Muscle of back (tissue), 11 donors: ENCODE data around the gene HOTAIR. TPM values are rescaled to one million over a fixed set of nuclear protein-coding genes. Genes with fewer than 3 reads are reported as not detected.

Source experiments
- DNase-seq, 3 donors: peaks; one replicate each; pipeline versions ENCODE4 v3.0.0 to v3.0.0-alpha.2; 2013
- polyA plus RNA-seq, 10 donors: library from polyadenylated mRNA; unstranded; fragments of 120-200 nt; gene quantifications; one replicate each; pipeline ENCODE4 v1.2.1, GENCODE V29; 2013; ENCODE audit not compliant: insufficient read length in 10 of 10

The HOTAIR gene
- polyA plus RNA-seq, 10 donors, result 0.05 to 7.9 (median 0.68) TPM; not detected in 4

DNA sequence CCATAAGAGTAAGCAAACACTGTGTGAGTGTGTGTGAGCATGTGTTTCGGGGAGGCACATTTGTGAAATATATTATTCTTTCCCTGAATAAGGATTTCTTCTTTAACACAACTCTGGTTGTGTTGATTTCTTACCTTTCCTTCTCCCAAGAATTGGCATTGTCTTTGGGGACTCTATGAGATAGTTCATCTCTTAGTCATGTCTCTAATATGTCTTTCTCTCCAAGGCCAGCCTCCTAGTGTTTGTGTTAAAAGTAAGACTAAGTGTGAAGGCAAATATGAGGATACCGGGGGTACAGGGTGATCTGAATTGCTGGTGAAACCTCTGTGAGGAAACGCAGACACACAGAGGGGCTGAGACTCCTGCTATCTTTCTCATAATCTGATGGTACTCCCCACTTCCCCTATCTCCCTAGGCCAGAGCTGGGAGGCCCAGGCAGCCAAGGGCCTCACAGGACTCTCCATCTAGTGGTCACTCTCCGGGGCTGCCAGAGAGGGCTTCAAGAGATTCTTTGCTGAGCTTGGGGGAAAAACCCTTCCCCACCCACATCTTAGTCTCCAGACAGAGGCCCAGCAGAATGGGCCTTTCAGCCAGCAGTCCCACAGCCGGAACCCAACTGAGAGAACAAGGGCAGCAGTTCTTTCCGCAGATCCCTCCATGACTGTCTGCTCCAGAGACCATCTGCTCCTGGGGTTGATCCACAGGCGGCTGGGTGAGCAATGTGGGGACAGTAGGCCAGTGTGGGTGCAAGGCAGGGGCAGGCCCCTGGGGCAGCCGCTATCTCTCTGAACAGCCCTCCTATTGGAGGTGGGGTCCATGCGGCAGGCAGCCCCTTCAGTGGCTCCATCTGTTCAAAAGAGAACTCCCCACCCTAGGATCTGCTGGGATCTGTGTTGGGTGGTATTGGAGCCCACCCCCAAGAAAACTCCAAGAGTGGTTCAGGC lies 25.8 kb downstream of the HOTAIR start:
- DNase-seq, result no peak

GRCh38 chr12:53947743-53948142 lies 27.0 kb downstream of the HOTAIR start:
- no peak for DNase-seq

DNA sequence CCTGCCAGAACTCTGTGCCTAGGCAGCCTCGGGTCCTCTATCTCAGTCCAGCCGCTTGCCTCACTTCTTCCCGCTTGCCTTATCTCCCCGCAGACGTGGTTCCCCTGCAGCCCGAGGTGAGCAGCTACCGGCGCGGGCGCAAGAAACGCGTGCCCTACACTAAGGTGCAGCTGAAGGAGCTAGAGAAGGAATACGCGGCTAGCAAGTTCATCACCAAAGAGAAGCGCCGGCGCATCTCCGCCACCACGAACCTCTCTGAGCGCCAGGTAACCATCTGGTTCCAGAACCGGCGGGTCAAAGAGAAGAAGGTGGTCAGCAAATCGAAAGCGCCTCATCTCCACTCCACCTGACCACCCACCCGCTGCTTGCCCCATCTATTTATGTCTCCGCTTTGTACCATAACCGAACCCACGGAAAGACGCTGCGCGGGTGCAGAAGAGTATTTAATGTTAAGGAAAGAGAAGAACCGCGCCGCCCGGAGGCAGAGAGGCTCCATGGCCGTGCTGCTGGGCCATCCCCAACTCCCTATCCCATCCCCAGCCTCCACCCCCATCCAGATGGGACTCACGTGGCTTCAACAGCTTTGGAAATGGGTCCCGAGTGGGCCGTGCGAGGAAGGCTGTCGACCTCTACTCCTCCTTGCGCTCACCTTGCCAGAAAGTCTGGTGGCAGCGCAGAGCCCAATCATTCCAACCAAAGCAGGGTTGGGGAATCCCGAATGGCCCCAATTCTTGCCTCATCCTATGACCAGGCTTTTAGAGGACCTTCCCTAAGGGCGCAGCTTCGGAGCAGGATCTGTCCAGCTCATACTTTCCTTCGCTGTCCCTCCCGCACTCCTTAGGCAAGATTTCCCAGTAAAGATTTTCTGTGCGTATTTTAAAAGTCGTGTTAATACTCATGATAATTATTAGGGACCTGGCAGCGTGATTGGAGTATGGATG lies 29.6 kb downstream of the HOTAIR start:
- peak in 1 of 3 donors; percentile 54 for DNase-seq

GRCh38 chr12:53944209-53944608 lies 30.5 kb downstream of the HOTAIR start:
- peak in 1 of 3 donors; percentile 13 for DNase-seq

GRCh38 chr12:53942467-53942997 lies 32.2 kb downstream of the HOTAIR start:
- DNase-seq, result peak in 1 of 3 donors; percentile 27

- peak in 1 of 3 donors; percentile 41 for DNase-seq
Measured at GRCh38 chr12:53941750-53942149, 33.0 kb downstream of the HOTAIR start.

GRCh38 chr12:53941187-53941586 lies 33.6 kb downstream of the HOTAIR start:
- DNase-seq, result no peak

- peak in 1 of 3 donors; percentile 33 for DNase-seq
Measured at GRCh38 chr12:53940443-53941014, 34.2 kb downstream of the HOTAIR start.

GRCh38 chr12:53939141-53940108 lies 35.3 kb downstream of the HOTAIR start:
- peak in 1 of 3 donors; percentile 61 for DNase-seq

DNA sequence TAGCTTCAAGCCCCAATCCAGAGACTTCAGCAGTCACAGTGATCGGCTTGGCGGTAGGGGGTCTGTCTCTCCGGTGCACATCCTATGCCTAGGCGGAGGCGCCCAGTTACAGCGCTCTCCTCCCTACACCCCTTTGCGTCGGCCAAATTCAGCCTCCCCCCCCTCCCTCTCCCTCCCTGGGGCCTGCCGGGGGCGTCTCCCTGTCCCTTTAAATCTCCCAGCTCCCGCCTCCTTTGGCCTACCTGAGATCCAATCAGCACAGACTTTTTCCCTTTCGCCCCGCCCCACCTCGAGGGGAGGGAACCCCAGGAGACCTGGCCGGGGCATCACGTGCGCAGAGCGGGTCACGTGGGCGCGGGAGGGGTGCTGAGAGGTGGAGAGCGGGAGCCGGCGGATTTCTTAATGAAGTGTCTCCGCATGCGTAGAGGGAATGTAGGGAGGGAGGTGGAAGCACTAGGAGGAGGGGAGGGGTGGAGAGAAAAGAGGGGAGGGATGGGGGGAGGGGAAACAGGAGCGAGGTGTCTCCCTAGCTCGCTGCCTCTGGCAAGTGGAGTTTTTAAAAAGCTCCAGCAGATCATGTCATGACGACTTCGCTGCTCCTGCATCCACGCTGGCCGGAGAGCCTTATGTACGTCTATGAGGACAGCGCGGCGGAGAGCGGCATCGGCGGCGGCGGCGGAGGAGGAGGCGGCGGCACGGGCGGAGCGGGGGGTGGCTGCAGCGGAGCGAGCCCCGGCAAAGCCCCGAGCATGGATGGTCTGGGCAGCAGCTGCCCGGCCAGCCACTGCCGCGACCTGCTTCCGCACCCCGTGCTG lies 36.2 kb downstream of the HOTAIR start, which contains the start of gene HOXC13:
TSS of gene HOXC13 (plus strand) at position 506 of the 815 bp plus-strand sequence. CDS start at position 582, 76 bp downstream.
- peak in 2 of 3 donors; percentile 29 to 84 for DNase-seq

GRCh38 chr12:53937596-53938325 lies 37.0 kb downstream of the HOTAIR start:
- DNase-seq, result no peak

- DNase-seq, result peak in 1 of 3 donors; percentile 34
Measured at GRCh38 chr12:53937099-53937498, 37.7 kb downstream of the HOTAIR start.

- peak in 1 of 3 donors; percentile 60 for DNase-seq
Measured at GRCh38 chr12:53935383-53936341, 39.1 kb downstream of the HOTAIR start.

GRCh38 chr12:53932915-53933314 lies 41.8 kb downstream of the HOTAIR start:
- DNase-seq, result no peak

GRCh38 chr12:53931844-53932581 lies 42.7 kb downstream of the HOTAIR start:
- DNase-seq, result peak in 1 of 3 donors; percentile 26

DNA sequence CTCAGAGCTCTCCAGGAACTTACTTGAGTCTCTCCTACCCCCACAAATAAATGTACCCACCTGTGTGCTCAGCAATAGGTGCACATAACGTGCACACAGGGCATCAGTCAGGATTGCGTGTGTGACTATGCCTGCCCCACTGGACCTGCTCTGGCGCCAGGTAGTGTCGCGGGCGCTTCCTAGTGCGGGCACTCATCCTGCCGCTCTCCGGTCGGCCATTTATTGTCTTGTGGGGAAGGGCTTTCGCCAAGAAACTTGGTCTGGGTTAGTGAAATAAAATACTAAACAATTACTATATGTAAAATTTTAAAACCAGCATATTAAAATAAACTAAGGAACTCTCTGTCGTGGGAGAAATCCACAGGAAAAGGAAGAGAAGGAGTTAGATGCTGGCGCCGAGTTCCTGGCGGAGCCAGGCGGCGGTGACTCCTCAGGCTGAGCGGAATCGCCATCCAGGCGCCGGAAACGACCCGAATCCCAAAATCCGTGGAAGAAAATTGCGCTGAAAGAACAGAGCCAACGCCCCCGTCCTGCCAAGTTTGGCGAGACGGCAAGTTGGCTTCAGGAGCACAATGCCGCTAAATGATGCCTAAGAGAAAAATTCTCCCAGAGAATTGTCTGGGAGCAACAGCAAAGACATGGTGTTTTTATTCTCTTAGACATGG lies 44.0 kb downstream of the HOTAIR start:
- DNase-seq, result peak in 1 of 3 donors; percentile 47
